NCI-H2227 treated with DMSO at 0.1 percent for 48 hours (cell line): Measurements from ENCODE around the gene NDUFV2.
"Not testable (repeated sequence)": the region's sequence is repeated elsewhere in the genome, so short reads cannot be mapped to it uniquely, and the experiment has no call there.

ENCODE experiments used
- DNase-seq: peaks from one replicate; lab custom pipeline; 2025; lab: John Stamatoyannopoulos, UW

The NDUFV2 gene

GRCh38 chr18:9156604-9157249 is 54.2 kb downstream of the NDUFV2 start:
- no peak for DNase-seq

DNA sequence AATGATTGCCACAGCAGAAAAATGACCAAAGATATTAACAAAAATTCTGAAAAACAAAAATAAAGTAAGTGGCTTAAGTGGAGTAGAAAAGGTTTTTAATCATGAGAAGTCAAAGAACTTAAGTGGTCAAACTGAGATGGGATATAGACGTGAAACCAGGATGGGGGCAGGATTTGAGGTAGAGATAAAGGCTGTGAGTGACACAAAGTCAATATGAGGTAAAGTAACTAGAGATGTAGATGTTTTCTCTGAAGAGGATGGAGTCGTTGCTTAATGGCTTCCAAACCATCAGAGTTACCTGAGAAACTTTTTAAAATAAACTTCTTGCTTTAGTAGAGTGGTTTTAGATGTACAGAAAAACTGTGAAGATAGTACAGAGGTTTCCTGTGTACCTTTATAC is 55.3 kb downstream of the NDUFV2 start:
- no peak for DNase-seq

DNA sequence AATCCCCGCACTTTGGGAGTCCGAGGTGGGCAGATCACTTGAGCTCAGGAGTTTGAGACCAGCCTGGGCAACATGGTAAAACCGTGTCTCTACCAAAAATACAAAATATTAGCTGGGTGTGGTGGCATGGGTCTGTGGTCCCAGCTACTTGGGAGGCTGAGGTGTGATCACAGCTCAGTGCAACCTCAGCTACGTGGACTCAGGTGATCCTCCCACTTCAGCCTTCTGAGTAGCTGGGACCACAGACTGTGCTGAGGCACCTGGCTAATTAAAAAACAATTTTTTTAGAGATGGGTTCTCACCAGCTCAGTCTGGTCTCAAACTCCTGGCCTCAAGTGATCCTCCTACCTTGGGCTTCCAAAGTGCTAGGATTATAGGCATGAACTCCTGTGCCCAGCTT is 57.5 kb downstream of the NDUFV2 start:
- no peak for DNase-seq

DNA sequence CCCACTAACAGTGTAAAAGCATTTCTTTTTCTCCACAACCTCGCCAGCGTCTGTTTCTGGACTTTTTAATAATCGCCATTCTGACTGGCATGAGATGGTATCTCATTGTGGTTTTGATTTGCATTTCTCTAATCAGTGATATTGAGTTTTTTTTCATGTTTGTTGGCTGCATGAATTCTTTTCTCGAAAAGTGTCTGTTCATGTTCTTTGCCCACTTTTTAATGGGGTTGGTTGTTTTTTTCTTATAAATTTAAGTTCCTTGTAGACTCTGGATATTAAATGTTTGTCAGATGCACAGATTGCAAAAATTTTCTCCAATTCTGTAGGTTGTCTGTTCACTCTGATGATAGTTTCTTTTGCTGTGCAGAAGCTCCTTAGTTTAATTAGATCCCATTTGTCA is 60.2 kb downstream of the NDUFV2 start:
- DNase-seq: not testable (repeated sequence)

DNA sequence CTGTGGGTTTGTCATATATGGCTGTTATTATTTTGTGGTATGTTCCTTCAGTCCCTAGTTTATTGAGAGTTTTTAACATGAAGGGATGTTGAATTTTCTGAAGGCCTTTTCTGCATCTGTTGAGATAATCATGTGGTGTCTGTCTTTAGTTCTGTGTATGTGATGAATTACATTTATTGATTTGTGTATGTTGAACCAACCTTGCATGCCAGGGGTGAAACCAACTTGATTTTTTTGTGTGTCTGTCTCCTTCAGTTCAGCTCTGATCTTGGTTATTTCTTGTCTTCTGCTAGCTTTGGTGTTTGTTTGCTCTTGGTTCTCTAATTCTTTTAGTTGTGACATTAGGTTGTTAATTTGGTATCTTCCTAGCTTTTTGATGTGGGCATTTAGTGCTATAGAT is 61.6 kb downstream of the NDUFV2 start:
- not testable (repeated sequence) for DNase-seq

DNA sequence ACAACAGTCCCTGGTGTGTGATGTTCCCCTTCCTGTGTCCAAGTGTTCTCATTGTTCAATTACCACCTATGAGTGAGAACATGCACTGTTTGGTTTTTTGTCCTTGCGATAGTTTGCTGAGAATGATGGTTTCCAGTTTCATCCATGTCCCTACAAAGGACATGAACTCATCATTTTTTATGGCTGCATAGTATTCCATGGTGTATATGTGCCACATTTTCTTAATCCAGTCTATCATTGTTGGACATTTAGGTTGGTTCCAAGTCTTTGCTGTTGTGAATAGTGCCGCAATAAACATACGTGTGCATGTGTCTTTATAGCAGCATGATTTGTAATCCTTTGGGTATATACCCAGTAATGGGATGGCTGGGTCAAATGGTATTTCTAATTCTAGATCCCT is 63.4 kb downstream of the NDUFV2 start:
- DNase-seq: not testable (repeated sequence)

DNA sequence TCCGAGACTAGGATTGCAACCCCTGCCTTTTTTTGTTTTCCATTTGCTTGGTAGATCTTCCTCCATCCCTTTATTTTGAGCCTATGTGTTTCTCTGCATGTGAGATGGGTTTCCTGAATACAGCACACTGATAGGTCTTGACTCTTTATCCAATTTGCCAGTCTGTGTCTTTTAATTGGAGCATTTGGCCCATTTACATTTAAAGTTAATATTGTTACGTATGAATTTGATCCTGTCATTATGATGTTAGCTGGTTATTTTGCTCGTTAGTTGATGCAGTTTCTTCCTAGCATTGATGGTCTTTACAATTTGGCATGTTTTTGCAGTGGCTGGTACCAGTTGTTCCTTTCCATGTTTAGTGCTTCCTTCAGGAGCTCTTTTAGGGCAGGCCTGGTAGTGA is 67.0 kb downstream of the NDUFV2 start:
- not testable (repeated sequence) for DNase-seq

DNA sequence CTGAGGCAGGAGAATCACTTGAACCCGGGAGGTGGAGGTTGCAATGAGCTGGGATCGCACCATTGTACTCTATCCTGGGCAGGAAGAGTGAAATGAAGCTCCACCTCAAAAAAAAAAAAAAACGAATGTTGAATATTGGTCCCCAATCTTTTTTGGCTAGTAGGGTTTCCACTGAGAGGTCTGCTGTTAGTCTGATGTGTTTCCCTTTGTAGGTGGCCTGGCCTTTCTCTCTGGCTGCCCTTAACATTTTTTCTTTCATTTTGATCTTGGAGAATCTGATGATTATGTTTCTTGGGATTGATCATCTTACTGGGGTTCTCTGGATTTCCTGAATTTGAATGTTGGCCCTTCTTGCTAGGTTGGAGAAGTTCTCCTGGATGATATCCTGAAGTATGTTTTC is 69.4 kb downstream of the NDUFV2 start:
- not testable (repeated sequence) for DNase-seq

- DNase-seq: no peak
Measured at GRCh38 chr18:9172506-9173127, 70.1 kb downstream of the NDUFV2 start.

GRCh38 chr18:9173770-9174233 is 71.3 kb downstream of the NDUFV2 start:
- no peak for DNase-seq

GRCh38 chr18:9174302-9174701 is 71.8 kb downstream of the NDUFV2 start:
- no peak for DNase-seq

GRCh38 chr18:9175115-9175514 is 72.6 kb downstream of the NDUFV2 start:
- no peak for DNase-seq

DNA sequence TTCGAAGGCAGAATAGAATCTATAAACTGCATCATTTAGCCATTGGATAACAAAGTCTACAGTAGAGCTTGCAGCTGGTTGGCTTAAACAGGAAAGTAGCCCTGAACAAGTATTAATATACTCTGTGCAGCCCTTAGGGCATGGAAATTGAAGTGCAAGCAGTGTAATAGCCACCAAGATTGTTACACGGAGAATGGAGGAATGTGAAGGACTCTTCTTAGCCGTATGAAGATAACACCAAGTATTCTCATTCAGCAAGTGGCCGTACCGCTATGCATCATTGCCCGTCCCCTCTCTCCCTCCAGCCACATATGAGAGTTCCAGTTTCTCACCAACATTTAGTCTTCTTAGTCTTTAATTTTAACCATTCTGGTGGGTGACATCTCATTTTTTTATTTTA is 74.5 kb downstream of the NDUFV2 start:
- DNase-seq: no peak

DNA sequence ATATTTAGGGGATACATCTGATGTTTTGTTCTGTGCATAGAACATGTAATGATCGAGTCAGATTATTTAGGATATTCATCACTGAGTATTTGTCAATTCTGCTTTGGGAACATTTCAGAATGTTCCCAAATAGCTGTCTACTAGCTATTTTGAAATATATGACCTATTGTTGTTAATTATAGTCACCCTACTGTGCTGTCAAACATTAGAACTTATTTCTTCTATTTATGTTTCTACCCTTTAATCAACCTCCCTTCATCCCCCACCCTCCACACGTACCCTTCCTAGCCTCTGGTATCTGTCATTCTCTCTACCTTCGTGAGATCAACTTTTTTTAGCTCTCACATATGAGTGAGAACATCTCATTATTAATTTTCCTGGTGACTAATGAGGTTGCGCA is 75.0 kb downstream of the NDUFV2 start:
- no peak for DNase-seq

DNA sequence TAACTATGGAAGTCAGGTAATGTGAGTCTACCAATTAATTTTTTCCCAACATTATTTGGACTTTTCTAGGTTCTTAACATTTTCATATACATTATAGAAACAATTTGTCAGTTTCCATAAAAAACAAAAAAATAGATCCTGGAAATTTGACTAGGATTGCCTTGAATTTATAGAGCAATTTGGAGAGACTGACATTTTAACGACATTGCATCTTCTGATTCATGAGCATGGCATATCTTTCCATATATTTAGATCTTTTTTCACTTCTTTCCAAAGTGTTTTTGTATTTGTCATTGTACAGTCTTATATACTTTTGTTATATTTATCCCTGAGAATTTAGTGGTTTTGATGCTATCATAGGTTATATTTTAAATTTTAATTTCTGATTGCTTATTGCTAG is 76.1 kb downstream of the NDUFV2 start:
- no peak for DNase-seq

DNA sequence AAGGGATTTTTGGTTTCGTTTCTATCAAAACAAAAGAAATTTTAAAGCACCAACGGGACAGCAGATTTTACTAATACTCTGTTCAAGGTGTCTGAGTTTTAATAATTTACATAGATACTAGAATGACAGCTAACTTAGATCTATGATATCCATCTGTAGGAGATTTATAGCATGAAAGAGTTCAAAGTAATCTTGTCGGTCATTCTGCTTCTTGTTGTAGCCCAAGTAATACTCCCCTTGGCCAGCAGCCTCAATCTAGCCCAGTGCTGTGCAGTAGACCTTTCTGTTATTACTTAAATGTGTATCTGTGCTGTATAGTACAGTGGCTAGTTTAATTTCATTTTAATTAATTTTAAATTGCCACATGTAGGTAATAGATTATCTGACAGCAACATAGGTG is 78.8 kb downstream of the NDUFV2 start:
- DNase-seq: no peak

DNA sequence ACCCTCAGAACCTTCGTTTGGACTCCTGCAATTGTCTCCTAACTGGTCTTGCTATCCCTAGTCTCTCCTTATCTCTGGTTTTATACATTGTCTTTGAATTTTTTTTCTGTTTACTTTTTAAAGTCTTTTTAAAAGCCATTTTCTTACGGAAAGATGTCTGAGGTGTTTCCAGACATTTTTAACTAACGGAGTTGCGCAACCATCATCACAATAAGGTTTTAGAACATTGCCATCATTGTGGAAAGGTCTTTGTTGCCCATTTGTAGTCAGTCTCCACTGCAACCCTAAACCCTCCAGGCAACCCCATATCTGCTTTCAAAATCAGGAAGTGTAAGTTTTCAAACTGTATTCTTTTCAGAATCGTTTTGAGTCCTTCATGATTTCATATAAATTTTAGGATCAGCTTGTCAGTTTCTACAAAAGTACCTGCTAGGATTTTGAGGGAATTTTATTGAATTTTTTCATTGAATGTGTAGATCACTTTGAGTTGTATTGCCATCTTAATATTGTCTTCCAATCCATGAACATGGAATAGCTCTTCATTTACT is 80.4 kb downstream of the NDUFV2 start:
- no peak for DNase-seq
